Heart left ventricle (tissue), 16 donors: Measurements from ENCODE around the gene EMX1. TPM values are rescaled to one million over a fixed set of nuclear protein-coding genes. Genes with fewer than 3 reads are reported as not detected.
A peak's percentile ranks its signal among the peaks of the same experiment; 100 is the strongest.

Source experiments
- ATAC-seq, 4 donors: fragments of 200-7000 bp; cut with Tn5 transposase; one replicate each; pipeline ENCODE4 v1.9.1; 2020 to 2022; ENCODE audit warnings: moderate library complexity in 4 of 4, mild to moderate bottlenecking in 3 of 4, moderate number of reproducible peaks in 1 of 4
- DNase-seq, 5 donors: peaks; one replicate each; pipeline ENCODE4 v3.0.0-alpha.2; 2020
- H3K27ac ChIP-seq, 12 donors: fragments of 200-600 bp; sonication (generic) in 4 of 12; one replicate each; pipeline versions ENCODE4 v1.5.0 to v1.8.0; 2016 to 2022; ENCODE audit warnings: mild to moderate bottlenecking in 2 of 12
- H3K27me3 ChIP-seq, 9 donors: fragments of 200-600 bp; sonication (generic) in 2 of 9; one replicate each; pipeline versions ENCODE4 v1.5.1 to v1.8.0; 2016 to 2022; ENCODE audit warnings: mild to moderate bottlenecking in 3 of 9
- H3K36me3 ChIP-seq, 9 donors: fragments of 200-600 bp; sonication (generic) in 2 of 9; one replicate each; pipeline versions ENCODE4 v1.5.0 to v1.8.0; 2018 to 2022; ENCODE audit warnings: mild to moderate bottlenecking in 2 of 9
- H3K4me1 ChIP-seq, 12 donors: fragments of 200-600 bp; sonication (generic) in 4 of 12; one replicate each; pipeline versions ENCODE4 v1.5.0 to v1.8.0; 2016 to 2022; ENCODE audit warnings: mild to moderate bottlenecking in 3 of 12
- H3K4me3 ChIP-seq, 12 donors: fragments of 200-600 bp; sonication (generic) in 4 of 12; one replicate each; pipeline versions ENCODE4 v1.5.0 to v1.8.0; 2017 to 2022; ENCODE audit warnings: mild to moderate bottlenecking in 9 of 12, moderate library complexity in 4 of 12
- H3K9me3 ChIP-seq, 12 donors: fragments of 200-600 bp; sonication (generic) in 4 of 12; one replicate each; pipeline versions ENCODE4 v1.5.0 to v1.8.0; 2016 to 2022; ENCODE audit warnings: mild to moderate bottlenecking in 1 of 12
- POLR2A ChIP-seq, 2 donors: fragments of 450-650 bp; IDR thresholded peaks; one replicate each; pipeline ENCODE4 v1.6.1; 2017; ENCODE audit warnings: antibody characterized with exemption in 2 of 2, mild to moderate bottlenecking in 2 of 2, moderate library complexity in 2 of 2
- WGBS, 4 donors: extraction: QIAGEN DNeasy Blood & Tissue Kit in 2 of 4; methylation state at CpG; one replicate each; pipeline versions ENCODE4 v1.1.5 to v1.1.7; 2013 to 2018; 5-methylcytosine and 5-hydroxymethylcytosine counted together
- intact Hi-C, 10 donors: fragments of 100-400 bp; cut with DNase I; formaldehyde crosslinking; loops; one replicate each; pipeline versions ENCODE4 v1.11.1 to v1.14.2; 2022
- polyA plus RNA-seq, 2 donors: library from polyadenylated mRNA; stranded (reverse); fragments of 200-250 nt; gene quantifications; one replicate each; pipeline ENCODE4 v1.2.3, GENCODE V29; 2013
- total RNA-seq, 9 donors: library from RNA; depleted of rRNA in 2 of 9; stranded (reverse); fragments of >200 nt in 2 of 9; fragmentation: NEBNext Ultra II Directional in 3 of 9; extraction: Animal tissue kit (Norgen Biotek cat#: 25700) in 3 of 9; gene quantifications; one replicate each; pipeline versions ENCODE4 v1.1.0 to v1.2.4, GENCODE V29; 2016 to 2023
- TF ChIP-seq, protein P1 (sequence below), 12 donors: fragments of 200-600 bp; sonication (generic) in 4 of 12; IDR thresholded peaks; one replicate each; pipeline versions ENCODE4 v1.5.0 to v1.8.0; 2018 to 2022; ENCODE audit warnings: antibody characterized with exemption in 12 of 12, mild to moderate bottlenecking in 5 of 12
- donor health status: ischemic (EF 13 %, LVEDD 7.1; RV severe dilation, severe dysfunction).
- donor health status: healthy with polysubstance abuse.
- donor health status: DM: no; HTN: yes; CAD: no.
- donor health status: DM: no; HTN: no; CAD: no.
- donor health status: ischemic (EF 25% LVEDD 6.9; RV normal size, moderate dysfunction).
- donor health status: ischemic (EF 25% LVEDD 5.7; RV mildly dilated, moderate dysfunction).
- donor health status: healthy.
- donor health status: DM: yes; HTN: yes; CAD: no.
- donor health status: ischemic (EF 35%, LVEDD 5.7; RV mildly dilated, moderate dysfunction).
- donor health status: nonischemic (EF 11% LVEDD 7.7; RV severe dilation, severe dysfunction).
- donor health status: DM: yes; HTN: yes; CAD: no.
- donor health status: PGD.
- donor health status: ischemic (EF 29% LVEDD 5.4; RV normal size, mild dysfunction).
- donor health status: nonischemic (EF 23%, LVEDD 6.1; RV moderate dilation, normal function).

Gene EMX1
- total and polyA plus RNA-seq, 11 donors, result not detected

DNA sequence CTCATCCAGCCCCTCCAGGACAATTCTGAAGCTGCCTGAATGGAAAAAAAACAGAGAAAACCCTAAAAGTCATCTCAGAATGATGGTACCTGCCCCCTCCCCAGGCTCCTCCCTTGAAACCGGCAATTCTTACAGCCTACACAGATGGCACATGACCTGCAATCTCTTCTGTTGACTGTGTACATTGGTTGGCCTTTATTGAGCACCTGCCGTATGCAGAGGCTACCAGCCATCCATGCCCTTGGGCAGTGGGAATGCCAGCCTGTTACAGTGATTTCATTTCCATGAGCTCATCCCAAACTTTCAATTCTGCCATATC is 57.1 kb downstream of the EMX1 start:
- Histone ChIP-seq H3K36me3 (peaks cover 0 to 9% (median 0%) of the 10 kb centered on the region in 9 donors), H3K9me3 (no peaks in the 10 kb centered on the region), H3K4me3 (no peak overlapping the region), H3K27ac (no peak overlapping the region), H3K27me3 (no peaks in the 10 kb centered on the region), H3K4me1 (peaks cover 0 to 7% (median 0%) of the 10 kb centered on the region in 12 donors)
- intact Hi-C loops, result loop anchor here in 8 of 10 donors (2.0 to 10.0 kb wide), 4 partner anchors 77 to 82 kb away; no protein-coding TSS in a partner anchor
- TF ChIP-seq POLR2A (IDR thresholded peaks at IDR 0.05), result no peak
- TF ChIP-seq, protein P1, sequence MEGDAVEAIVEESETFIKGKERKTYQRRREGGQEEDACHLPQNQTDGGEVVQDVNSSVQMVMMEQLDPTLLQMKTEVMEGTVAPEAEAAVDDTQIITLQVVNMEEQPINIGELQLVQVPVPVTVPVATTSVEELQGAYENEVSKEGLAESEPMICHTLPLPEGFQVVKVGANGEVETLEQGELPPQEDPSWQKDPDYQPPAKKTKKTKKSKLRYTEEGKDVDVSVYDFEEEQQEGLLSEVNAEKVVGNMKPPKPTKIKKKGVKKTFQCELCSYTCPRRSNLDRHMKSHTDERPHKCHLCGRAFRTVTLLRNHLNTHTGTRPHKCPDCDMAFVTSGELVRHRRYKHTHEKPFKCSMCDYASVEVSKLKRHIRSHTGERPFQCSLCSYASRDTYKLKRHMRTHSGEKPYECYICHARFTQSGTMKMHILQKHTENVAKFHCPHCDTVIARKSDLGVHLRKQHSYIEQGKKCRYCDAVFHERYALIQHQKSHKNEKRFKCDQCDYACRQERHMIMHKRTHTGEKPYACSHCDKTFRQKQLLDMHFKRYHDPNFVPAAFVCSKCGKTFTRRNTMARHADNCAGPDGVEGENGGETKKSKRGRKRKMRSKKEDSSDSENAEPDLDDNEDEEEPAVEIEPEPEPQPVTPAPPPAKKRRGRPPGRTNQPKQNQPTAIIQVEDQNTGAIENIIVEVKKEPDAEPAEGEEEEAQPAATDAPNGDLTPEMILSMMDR (IDR thresholded peaks at IDR 0.05), result no peak
- ATAC-seq, result no peak
- 82 to 94% (median 89%) methylated on average over 2 of the region's 2 CpGs for WGBS, 4 donors
- DNase-seq, result peak in 1 of 5 donors; percentile 4

DNA sequence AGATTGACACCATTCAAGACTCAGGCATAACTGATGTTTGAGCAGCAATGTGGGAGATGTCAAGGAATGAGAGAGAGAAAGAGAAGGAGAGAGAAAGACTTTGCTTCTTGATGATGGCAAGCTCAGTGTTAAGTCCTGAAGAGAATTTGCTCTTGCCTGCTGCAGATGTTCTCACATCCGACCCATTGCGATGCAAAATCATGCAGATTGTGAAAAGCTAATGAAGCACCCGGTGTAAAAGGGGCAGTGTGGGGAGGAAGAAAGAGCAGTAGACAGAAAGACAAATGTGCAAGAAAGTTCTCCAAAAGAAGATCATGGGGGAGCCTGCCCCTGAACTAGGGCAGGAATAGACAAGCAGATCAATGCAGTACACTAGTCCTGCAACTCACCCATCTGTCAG is 57.7 kb downstream of the EMX1 start:
- intact Hi-C loops, result loop anchor here in 3 of 10 donors (2.0 to 10.0 kb wide), 3 partner anchors 78 to 82 kb away; no protein-coding TSS in a partner anchor
- peaks cover 0 to 13% (median 4%) of the 10 kb centered on the region in 12 donors for H3K4me1 ChIP-seq
- no peaks in the 10 kb centered on the region for H3K9me3 ChIP-seq
- ATAC-seq (no peak), DNase-seq (no peak)
- peaks cover 0 to 9% (median 0%) of the 10 kb centered on the region in 9 donors for H3K36me3 ChIP-seq
- no peaks in the 10 kb centered on the region for H3K27me3 ChIP-seq
- H3K27ac ChIP-seq, result no peak overlapping the region
- 72 to 83% (median 79%) methylated on average over 3 of the region's 3 CpGs for WGBS, 4 donors
- no peak for TF ChIP-seq POLR2A (IDR thresholded peaks at IDR 0.05)
- TF ChIP-seq, protein P1 (IDR thresholded peaks at IDR 0.05), result no peak
- no peak overlapping the region for H3K4me3 ChIP-seq

DNA sequence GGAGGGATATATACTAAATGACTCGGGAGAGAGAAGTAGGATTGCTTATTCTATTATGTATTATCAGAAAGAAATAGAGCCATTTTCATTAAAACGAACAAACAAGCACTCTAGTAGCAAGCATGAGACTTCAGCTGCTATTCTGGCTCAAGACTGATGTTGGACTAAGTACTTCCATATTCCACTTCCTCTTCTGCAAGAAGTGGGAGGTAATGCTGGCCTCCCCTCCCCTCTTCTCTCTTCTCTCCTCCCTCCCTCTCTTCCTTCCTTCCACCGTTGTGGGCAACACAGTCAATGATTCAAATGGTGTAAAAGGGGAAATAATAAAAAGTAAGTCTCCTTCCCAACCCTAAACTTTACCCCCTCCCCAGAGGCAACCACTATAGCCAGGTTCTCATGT is 62.6 kb downstream of the EMX1 start:
- Histone ChIP-seq H3K27ac (no peak overlapping the region), H3K4me1 (peaks cover 0 to 48% (median 25%) of the 10 kb centered on the region in 12 donors), H3K36me3 (peaks cover 0 to 9% (median 0%) of the 10 kb centered on the region in 9 donors), H3K4me3 (no peak overlapping the region), H3K27me3 (no peaks in the 10 kb centered on the region), H3K9me3 (no peaks in the 10 kb centered on the region)
- peak in 1 of 5 donors; percentile 21 for DNase-seq
- intact Hi-C loops, result loop anchor here in 2 of 10 donors (5.0 to 10.0 kb wide), 2 partner anchors 83 to 85 kb away; no protein-coding TSS in a partner anchor
- 62 to 67% (median 64%) methylated on average over 3 of the region's 3 CpGs for WGBS, 4 donors
- ATAC-seq, result peak in 1 of 4 donors; percentile 20
- no peak for TF ChIP-seq POLR2A (IDR thresholded peaks at IDR 0.05)
- TF ChIP-seq, protein P1 (IDR thresholded peaks at IDR 0.05), result no peak

DNA sequence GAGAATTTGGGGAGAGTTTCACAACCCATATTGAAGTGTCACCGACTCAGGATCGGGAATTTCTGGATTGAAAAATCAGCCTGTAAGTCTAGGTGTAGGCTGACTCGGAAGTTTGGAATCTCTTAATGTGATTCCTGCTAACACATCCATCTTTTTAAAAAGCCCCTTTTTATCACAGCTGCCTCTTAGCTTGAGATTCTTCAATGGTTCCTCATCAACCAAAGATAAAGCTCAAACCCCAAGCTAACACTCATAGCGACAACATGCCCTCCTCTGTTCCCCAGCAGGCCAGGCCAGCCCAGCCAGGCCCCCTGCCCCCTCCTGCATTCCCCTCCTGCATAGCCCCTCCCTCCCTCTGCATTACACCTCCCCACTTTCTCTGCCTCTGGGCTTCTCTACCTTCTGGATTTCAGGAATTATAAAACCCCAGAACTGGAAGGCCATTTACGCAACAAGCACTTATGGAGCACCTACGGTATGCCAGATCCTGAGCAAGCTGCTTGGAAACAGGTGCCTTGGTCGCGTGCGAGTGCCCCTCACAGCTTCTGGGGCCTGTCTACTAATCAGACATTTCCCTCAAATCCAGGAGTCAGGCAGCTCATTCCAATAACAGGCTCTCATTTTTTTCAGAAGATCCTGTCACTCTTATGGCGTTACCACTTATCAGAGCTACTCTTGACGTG is 63.4 kb downstream of the EMX1 start:
- peak in 2 of 5 donors; percentile 8 to 20 for DNase-seq
- H3K27me3 ChIP-seq, result no peaks in the 10 kb centered on the region
- H3K27ac ChIP-seq, result peak overlapping the region in 5 of 12 donors; percentile 18 to 70 (median 46)
- TF ChIP-seq POLR2A (IDR thresholded peaks at IDR 0.05), result no peak
- TF ChIP-seq, protein P1 (IDR thresholded peaks at IDR 0.05), result no peak
- peaks cover 0 to 56% (median 31%) of the 10 kb centered on the region in 12 donors for H3K4me1 ChIP-seq
- H3K9me3 ChIP-seq, result no peaks in the 10 kb centered on the region
- no peak for ATAC-seq
- intact Hi-C loops, result no loop called here
- WGBS, 4 donors, result 82 to 86% (median 84%) methylated on average over 11 of the region's 11 CpGs
- no peak overlapping the region for H3K4me3 ChIP-seq
- peaks cover 0 to 4% (median 0%) of the 10 kb centered on the region in 9 donors for H3K36me3 ChIP-seq
